SK-N-SH treated with all-trans-retinoic acid at 6 μM for 48 hours (cell line): Measurements from ENCODE around the gene MAP2K1.

Experiments
- ATAC-seq: fragments of 200-7000 bp; cut with Tn5 transposase; 3 replicates; pipeline ENCODE4 v1.9.1; 2020; ENCODE audit warnings: mild to moderate bottlenecking, moderate library complexity
- ARNTL ChIP-seq: fragments of 450-650 bp; formaldehyde crosslinking; IDR thresholded peaks from 2 replicates; pipeline ENCODE4 v1.5.0; 2020; ENCODE audit warnings: low read depth, mild to moderate bottlenecking, moderate library complexity, borderline replicate concordance
- CSDC2 ChIP-seq: fragments of 250-450 bp; sonication (Bioruptor Pico); IDR thresholded peaks from 2 replicates; pipeline ENCODE4 v1.5.0; 2020; ENCODE audit warnings: mild to moderate bottlenecking, moderate library complexity
- ESRRG ChIP-seq: fragments of 250-450 bp; sonication (Bioruptor Pico); IDR thresholded peaks from 2 replicates; pipeline ENCODE4 v1.6.1; 2021; ENCODE audit warnings: mild to moderate bottlenecking
- GLIS3 ChIP-seq: fragments of 250-450 bp; sonication (Bioruptor Pico); IDR thresholded peaks from 2 replicates; pipeline ENCODE4 v1.5.0; 2020; ENCODE audit warnings: mild to moderate bottlenecking, moderate library complexity
- ISL1 ChIP-seq: fragments of 250-450 bp; sonication (Bioruptor Pico); IDR thresholded peaks from 2 replicates; pipeline ENCODE4 v2.1.2; 2022; ENCODE audit warnings: mild to moderate bottlenecking, moderate library complexity
- OSR1 ChIP-seq: fragments of 250-450 bp; sonication (Bioruptor Pico); IDR thresholded peaks from 2 replicates; pipeline ENCODE4 v1.8.0; 2022; ENCODE audit warnings: moderate library complexity, mild to moderate bottlenecking, inconsistent platforms
- PPARA ChIP-seq: fragments of 250-450 bp; sonication (Bioruptor Pico); IDR thresholded peaks from 2 replicates; pipeline ENCODE4 v1.5.0; 2020; ENCODE audit warnings: mild to moderate bottlenecking, borderline replicate concordance
- RARB ChIP-seq: fragments of 250-450 bp; sonication (Bioruptor Pico); IDR thresholded peaks from 2 replicates; pipeline ENCODE4 v1.8.0; 2021; ENCODE audit warnings: mild to moderate bottlenecking, moderate library complexity
- SNAI2 ChIP-seq: fragments of 250-450 bp; sonication (Bioruptor Pico); IDR thresholded peaks from 2 replicates; pipeline ENCODE4 v1.5.0; 2020; ENCODE audit warnings: mild to moderate bottlenecking, moderate library complexity
- TCF4 ChIP-seq: fragments of 250-450 bp; sonication (Bioruptor Pico); IDR thresholded peaks from 2 replicates; pipeline ENCODE4 v1.8.0; 2021; ENCODE audit warnings: mild to moderate bottlenecking, moderate library complexity, borderline replicate concordance
- TOX ChIP-seq: fragments of 250-450 bp; sonication (Bioruptor Pico); IDR thresholded peaks from 2 replicates; pipeline ENCODE4 v1.8.0; 2021; ENCODE audit warnings: mild to moderate bottlenecking, moderate library complexity, borderline replicate concordance
- ZFP3 ChIP-seq: fragments of 250-450 bp; sonication (Bioruptor Pico); IDR thresholded peaks from 2 replicates; pipeline ENCODE4 v1.5.0; 2020; ENCODE audit warnings: mild to moderate bottlenecking, moderate library complexity
- ZFP30 ChIP-seq: fragments of 450-650 bp; formaldehyde crosslinking; IDR thresholded peaks from 2 replicates; pipeline ENCODE4 v1.5.0; 2022; ENCODE audit warnings: mild to moderate bottlenecking, moderate library complexity
- ZNF565 ChIP-seq: fragments of 450-650 bp; formaldehyde crosslinking; conservative IDR thresholded peaks from 2 replicates; pipeline ENCODE4 v1.5.0; 2020; ENCODE audit warnings: low read depth, mild to moderate bottlenecking, moderate library complexity
- ZNF70 ChIP-seq: fragments of 450-650 bp; formaldehyde crosslinking; IDR thresholded peaks from 2 replicates; pipeline ENCODE4 v1.5.0; 2020; ENCODE audit warnings: mild to moderate bottlenecking, moderate library complexity
- TF ChIP-seq, protein P1 (sequence below): fragments of 250-450 bp; sonication (Bioruptor Pico); IDR thresholded peaks from 2 replicates; pipeline ENCODE4 v1.5.0; 2020; ENCODE audit warnings: mild to moderate bottlenecking, moderate library complexity
- TF ChIP-seq, protein P2 (sequence below): fragments of 250-450 bp; sonication (Bioruptor Pico); IDR thresholded peaks from 2 replicates; pipeline ENCODE4 v1.5.1; 2020; ENCODE audit warnings: low read depth, mild to moderate bottlenecking, moderate library complexity
- TF ChIP-seq, protein P3 (sequence below): fragments of 250-450 bp; sonication (Bioruptor Pico); IDR thresholded peaks from 2 replicates; pipeline ENCODE4 v1.8.0; 2021; ENCODE audit warnings: low read depth, mild to moderate bottlenecking, moderate library complexity, borderline replicate concordance
- TF ChIP-seq, protein P4 (sequence below): fragments of 250-450 bp; sonication (Bioruptor Pico); IDR thresholded peaks from 2 replicates; pipeline ENCODE4 v1.8.0; 2020; ENCODE audit warnings: mild to moderate bottlenecking, moderate library complexity, borderline replicate concordance

Gene MAP2K1

DNA sequence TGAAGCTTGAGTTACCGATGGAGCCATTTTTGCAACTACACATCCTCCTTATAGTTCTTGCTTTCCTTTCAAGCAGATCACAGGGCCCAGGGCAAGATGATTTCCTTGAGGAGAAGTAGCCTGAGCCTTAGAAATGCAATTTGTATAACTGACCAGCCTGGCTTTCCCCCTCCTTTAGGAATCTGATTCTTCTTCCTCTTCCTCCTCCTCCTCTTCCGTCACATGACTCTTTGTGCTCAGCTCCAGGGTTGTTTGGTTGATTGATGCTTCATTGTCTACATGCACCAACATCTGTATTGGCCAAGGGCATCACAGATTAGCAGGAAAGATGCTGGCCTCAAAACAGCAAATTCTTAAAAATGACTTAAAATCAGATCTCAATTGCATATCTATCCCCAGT is 107.5 kb downstream of the MAP2K1 start:
- TF ChIP-seq TOX (CRISPR knock-in tag) = no peak
- TF ChIP-seq, protein P1, sequence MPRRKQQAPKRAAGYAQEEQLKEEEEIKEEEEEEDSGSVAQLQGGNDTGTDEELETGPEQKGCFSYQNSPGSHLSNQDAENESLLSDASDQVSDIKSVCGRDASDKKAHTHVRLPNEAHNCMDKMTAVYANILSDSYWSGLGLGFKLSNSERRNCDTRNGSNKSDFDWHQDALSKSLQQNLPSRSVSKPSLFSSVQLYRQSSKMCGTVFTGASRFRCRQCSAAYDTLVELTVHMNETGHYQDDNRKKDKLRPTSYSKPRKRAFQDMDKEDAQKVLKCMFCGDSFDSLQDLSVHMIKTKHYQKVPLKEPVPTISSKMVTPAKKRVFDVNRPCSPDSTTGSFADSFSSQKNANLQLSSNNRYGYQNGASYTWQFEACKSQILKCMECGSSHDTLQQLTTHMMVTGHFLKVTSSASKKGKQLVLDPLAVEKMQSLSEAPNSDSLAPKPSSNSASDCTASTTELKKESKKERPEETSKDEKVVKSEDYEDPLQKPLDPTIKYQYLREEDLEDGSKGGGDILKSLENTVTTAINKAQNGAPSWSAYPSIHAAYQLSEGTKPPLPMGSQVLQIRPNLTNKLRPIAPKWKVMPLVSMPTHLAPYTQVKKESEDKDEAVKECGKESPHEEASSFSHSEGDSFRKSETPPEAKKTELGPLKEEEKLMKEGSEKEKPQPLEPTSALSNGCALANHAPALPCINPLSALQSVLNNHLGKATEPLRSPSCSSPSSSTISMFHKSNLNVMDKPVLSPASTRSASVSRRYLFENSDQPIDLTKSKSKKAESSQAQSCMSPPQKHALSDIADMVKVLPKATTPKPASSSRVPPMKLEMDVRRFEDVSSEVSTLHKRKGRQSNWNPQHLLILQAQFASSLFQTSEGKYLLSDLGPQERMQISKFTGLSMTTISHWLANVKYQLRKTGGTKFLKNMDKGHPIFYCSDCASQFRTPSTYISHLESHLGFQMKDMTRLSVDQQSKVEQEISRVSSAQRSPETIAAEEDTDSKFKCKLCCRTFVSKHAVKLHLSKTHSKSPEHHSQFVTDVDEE = no peak
- no peak for TF ChIP-seq CSDC2 (CRISPR knock-in tag)
- no peak for TF ChIP-seq ZNF70 (CRISPR knock-in tag)
- TF ChIP-seq, protein P2, sequence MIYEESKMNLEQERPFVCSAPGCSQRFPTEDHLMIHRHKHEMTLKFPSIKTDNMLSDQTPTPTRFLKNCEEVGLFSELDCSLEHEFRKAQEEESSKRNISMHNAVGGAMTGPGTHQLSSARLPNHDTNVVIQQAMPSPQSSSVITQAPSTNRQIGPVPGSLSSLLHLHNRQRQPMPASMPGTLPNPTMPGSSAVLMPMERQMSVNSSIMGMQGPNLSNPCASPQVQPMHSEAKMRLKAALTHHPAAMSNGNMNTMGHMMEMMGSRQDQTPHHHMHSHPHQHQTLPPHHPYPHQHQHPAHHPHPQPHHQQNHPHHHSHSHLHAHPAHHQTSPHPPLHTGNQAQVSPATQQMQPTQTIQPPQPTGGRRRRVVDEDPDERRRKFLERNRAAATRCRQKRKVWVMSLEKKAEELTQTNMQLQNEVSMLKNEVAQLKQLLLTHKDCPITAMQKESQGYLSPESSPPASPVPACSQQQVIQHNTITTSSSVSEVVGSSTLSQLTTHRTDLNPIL (CRISPR knock-in tag) = no peak
- TF ChIP-seq OSR1 = no peak
- no peak for TF ChIP-seq ESRRG (CRISPR knock-in tag)
- TF ChIP-seq GLIS3 = no peak
- no peak for TF ChIP-seq ZNF565 (CRISPR knock-in tag)
- TF ChIP-seq PPARA (CRISPR knock-in tag) = no peak
- TF ChIP-seq, protein P3, sequence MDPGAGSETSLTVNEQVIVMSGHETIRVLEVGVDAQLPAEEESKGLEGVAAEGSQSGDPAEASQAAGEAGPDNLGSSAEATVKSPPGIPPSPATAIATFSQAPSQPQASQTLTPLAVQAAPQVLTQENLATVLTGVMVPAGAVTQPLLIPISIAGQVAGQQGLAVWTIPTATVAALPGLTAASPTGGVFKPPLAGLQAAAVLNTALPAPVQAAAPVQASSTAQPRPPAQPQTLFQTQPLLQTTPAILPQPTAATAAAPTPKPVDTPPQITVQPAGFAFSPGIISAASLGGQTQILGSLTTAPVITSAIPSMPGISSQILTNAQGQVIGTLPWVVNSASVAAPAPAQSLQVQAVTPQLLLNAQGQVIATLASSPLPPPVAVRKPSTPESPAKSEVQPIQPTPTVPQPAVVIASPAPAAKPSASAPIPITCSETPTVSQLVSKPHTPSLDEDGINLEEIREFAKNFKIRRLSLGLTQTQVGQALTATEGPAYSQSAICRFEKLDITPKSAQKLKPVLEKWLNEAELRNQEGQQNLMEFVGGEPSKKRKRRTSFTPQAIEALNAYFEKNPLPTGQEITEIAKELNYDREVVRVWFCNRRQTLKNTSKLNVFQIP (CRISPR knock-in tag) = no peak
- TF ChIP-seq ARNTL = no peak
- TF ChIP-seq, protein P4, sequence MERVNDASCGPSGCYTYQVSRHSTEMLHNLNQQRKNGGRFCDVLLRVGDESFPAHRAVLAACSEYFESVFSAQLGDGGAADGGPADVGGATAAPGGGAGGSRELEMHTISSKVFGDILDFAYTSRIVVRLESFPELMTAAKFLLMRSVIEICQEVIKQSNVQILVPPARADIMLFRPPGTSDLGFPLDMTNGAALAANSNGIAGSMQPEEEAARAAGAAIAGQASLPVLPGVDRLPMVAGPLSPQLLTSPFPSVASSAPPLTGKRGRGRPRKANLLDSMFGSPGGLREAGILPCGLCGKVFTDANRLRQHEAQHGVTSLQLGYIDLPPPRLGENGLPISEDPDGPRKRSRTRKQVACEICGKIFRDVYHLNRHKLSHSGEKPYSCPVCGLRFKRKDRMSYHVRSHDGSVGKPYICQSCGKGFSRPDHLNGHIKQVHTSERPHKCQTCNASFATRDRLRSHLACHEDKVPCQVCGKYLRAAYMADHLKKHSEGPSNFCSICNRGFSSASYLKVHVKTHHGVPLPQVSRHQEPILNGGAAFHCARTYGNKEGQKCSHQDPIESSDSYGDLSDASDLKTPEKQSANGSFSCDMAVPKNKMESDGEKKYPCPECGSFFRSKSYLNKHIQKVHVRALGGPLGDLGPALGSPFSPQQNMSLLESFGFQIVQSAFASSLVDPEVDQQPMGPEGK = no peak
- TF ChIP-seq SNAI2 = no peak
- no peak for TF ChIP-seq ZFP30 (CRISPR knock-in tag)
- no peak for ATAC-seq

DNA sequence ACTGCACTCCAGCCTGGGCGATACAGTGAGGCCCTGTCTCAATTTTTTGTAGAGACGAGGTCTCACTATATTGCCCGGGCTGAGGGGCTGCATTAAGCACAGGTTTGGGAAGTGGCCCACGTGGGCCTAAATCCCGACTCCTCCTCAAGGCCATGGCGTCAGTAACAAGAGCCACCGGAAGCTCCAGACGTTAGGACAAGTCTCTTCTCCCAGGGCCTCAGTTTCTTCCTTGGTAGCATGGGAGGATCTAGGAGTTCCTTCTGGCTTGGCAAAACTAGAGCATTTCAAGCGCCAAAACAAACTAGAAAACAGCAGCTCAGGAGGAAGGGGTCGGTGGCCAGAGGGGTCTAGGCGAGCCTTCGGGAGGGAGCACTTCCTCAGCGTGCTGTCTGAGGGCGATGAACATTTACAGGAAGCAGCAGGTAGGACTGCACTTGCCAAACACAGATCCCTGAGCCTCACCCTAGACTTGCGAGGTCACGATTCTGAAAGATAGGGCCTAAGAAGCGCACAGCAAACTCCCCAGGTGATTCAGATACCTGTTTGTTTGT is 110.3 kb downstream of the MAP2K1 start:
- ATAC-seq = peak; percentile 37
- no peak for TF ChIP-seq ARNTL
- TF ChIP-seq ZNF70 (CRISPR knock-in tag) = no peak
- TF ChIP-seq CSDC2 (CRISPR knock-in tag) = no peak
- TF ChIP-seq, protein P1 = no peak
- no peak for TF ChIP-seq RARB (CRISPR knock-in tag)
- TF ChIP-seq, protein P3 (CRISPR knock-in tag) = no peak
- no peak for TF ChIP-seq ISL1 (CRISPR knock-in tag)
- TF ChIP-seq GLIS3 = no peak
- TF ChIP-seq TCF4 (CRISPR knock-in tag) = no peak
- no peak for TF ChIP-seq ZFP3 (CRISPR knock-in tag)
- no peak for TF ChIP-seq PPARA (CRISPR knock-in tag)
- TF ChIP-seq OSR1 = no peak
- TF ChIP-seq, protein P2 (CRISPR knock-in tag) = no peak
